ENCODE results near the gene CAT.

CAT gene

GRCh38 chr11:34451053-34451452, 12.3 kb downstream of the CAT start:
- in situ Hi-C loops (cut with HindIII; ENCODE audit: low sequenced_read_pairs): no loop called here
- no peak overlapping the region for H3K4me3 ChIP-seq (ENCODE audit: low read depth, low read length)
- no peak for DNase-seq (ENCODE audit: low read depth, low spot score)
- TF ChIP-seq CTCF (IDR thresholded peaks at IDR 0.05; ENCODE audit: low read depth, low read length): no peak

- DNase-seq (ENCODE audit: low read depth, low spot score): no peak
- in situ Hi-C loops (cut with HindIII; ENCODE audit: low sequenced_read_pairs): no loop called here
- H3K4me3 ChIP-seq (ENCODE audit: low read depth, low read length): no peak overlapping the region
- no peak for TF ChIP-seq CTCF (IDR thresholded peaks at IDR 0.05; ENCODE audit: low read depth, low read length)
Observed at GRCh38 chr11:34454308-34455032, 15.7 kb downstream of the CAT start.

- no peak for TF ChIP-seq CTCF (IDR thresholded peaks at IDR 0.05; ENCODE audit: low read depth, low read length)
- in situ Hi-C loops (cut with HindIII; ENCODE audit: low sequenced_read_pairs): no loop called here
- no peak overlapping the region for H3K4me3 ChIP-seq (ENCODE audit: low read depth, low read length)
- no peak for DNase-seq (ENCODE audit: low read depth, low spot score)
Observed at GRCh38 chr11:34457607-34458006, 18.9 kb downstream of the CAT start.

GRCh38 chr11:34458525-34458924, 19.8 kb downstream of the CAT start:
- in situ Hi-C loops (cut with HindIII; ENCODE audit: low sequenced_read_pairs): no loop called here

GRCh38 chr11:34459507-34460162, 20.9 kb downstream of the CAT start:
- TF ChIP-seq CTCF (IDR thresholded peaks at IDR 0.05; ENCODE audit: low read depth, low read length): no peak
- DNase-seq (ENCODE audit: low read depth, low spot score): no peak
- no peak overlapping the region for H3K4me3 ChIP-seq (ENCODE audit: low read depth, low read length)
- in situ Hi-C loops (cut with HindIII; ENCODE audit: low sequenced_read_pairs): no loop called here

More at GRCh38 chr11:34458525-34458924, 19.8 kb downstream of the CAT start:
- DNase-seq (ENCODE audit: low read depth, low spot score): no peak
- no peak for TF ChIP-seq CTCF (IDR thresholded peaks at IDR 0.05; ENCODE audit: low read depth, low read length)
- H3K4me3 ChIP-seq (ENCODE audit: low read depth, low read length): no peak overlapping the region

GRCh38 chr11:34460278-34460677, 21.5 kb downstream of the CAT start:
- in situ Hi-C loops (cut with HindIII; ENCODE audit: low sequenced_read_pairs): no loop called here
- no peak for DNase-seq (ENCODE audit: low read depth, low spot score)
- no peak for TF ChIP-seq CTCF (IDR thresholded peaks at IDR 0.05; ENCODE audit: low read depth, low read length)
- no peak overlapping the region for H3K4me3 ChIP-seq (ENCODE audit: low read depth, low read length)
